Osteoblast (primary cell): ENCODE results near the gene USP6NL. TPM values are rescaled to one million over a fixed set of nuclear protein-coding genes. Genes with fewer than 3 reads are reported as not detected.

Source experiments
- DNase-seq: peaks from one replicate; pipeline ENCODE4 v3.0.0; 2011; ENCODE audit warnings: low spot score, mixed read lengths; ENCODE audit not compliant: insufficient read length; ENCODE audit errors: missing footprints
- H2AFZ ChIP-seq: 2 replicates; pipeline ENCODE4 v1.6.0; 2011; ENCODE audit warnings: mild to moderate bottlenecking, low read length
- H3K27ac ChIP-seq: 2 replicates; pipeline ENCODE4 v1.5.1; 2011; ENCODE audit warnings: mild to moderate bottlenecking, low read depth, low read length, moderate library complexity
- H3K27me3 ChIP-seq: 2 replicates; pipeline ENCODE4 v1.6.0; 2012; ENCODE audit warnings: mild to moderate bottlenecking, control low read depth, inconsistent platforms, low read length, moderate library complexity; ENCODE audit not compliant: insufficient read depth
- H3K36me3 ChIP-seq: 2 replicates; pipeline ENCODE4 v1.5.1; 2011; ENCODE audit warnings: mild to moderate bottlenecking, low read length, control low read depth, moderate library complexity; ENCODE audit not compliant: insufficient read depth
- H3K4me1 ChIP-seq: 2 replicates; pipeline ENCODE4 v1.5.1; 2011; ENCODE audit warnings: mild to moderate bottlenecking, low read length, control low read depth, moderate library complexity; ENCODE audit not compliant: insufficient read depth
- H3K4me2 ChIP-seq: 2 replicates; pipeline ENCODE4 v1.6.0; 2011; ENCODE audit warnings: mild to moderate bottlenecking, low read length; ENCODE audit not compliant: insufficient read depth
- H3K4me3 ChIP-seq: fragments of 200-600 bp; sonication (generic); 3 replicates; pipeline ENCODE4 v1.5.1; 2012; ENCODE audit warnings: mild to moderate bottlenecking, low read length, inconsistent platforms; ENCODE audit not compliant: insufficient read depth
- H3K79me2 ChIP-seq: 2 replicates; pipeline ENCODE4 v1.6.0; 2012; ENCODE audit warnings: mild to moderate bottlenecking, low read length, control low read depth, inconsistent platforms; ENCODE audit not compliant: insufficient read depth
- H3K9me3 ChIP-seq: 2 replicates; pipeline ENCODE4 v1.5.1; 2011; ENCODE audit warnings: low read depth, low read length, control low read depth
- H4K20me1 ChIP-seq: 2 replicates; pipeline ENCODE4 v1.6.0; 2012; ENCODE audit warnings: mild to moderate bottlenecking, low read length, control low read depth; ENCODE audit not compliant: insufficient read depth
- CTCF ChIP-seq: IDR thresholded peaks from 2 replicates; pipeline ENCODE4 v1.5.1; 2011; ENCODE audit warnings: mild to moderate bottlenecking, low read depth, low read length, moderate library complexity; ENCODE audit errors: extremely low read depth
- total RNA-seq: library from RNA; depleted of rRNA; stranded (reverse); fragments of >200 nt; gene quantifications from 2 replicates; pipeline ENCODE4 v1.2.3, GENCODE V29; 2012

Gene USP6NL
- total RNA-seq, 1 donor: 13.8 TPM

DNA sequence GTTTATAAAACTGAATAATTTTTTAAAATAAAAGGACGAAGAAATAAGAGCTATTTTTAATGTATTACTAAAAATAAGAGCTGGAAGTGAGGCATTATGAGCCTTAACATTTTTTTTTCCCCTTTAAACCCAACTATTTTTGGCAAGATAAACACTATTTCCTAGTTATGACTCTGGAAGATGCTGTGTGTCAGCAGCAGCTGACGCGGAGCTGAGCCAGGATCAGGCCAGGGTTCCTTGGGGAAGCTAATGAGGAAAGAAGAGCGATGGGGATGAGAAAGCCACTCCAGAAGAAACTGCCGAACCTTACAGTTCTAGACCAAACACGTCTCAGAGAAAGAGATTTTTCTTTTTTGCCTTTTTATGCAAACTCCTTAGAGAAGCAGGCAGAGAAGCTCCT lies 85.9 kb downstream of the USP6NL start:
- Histone ChIP-seq H3K9me3 (no peaks in the 10 kb centered on the region), H2AFZ (peak overlapping the region; percentile 1), H3K27ac (peak overlapping the region; percentile 62), H3K79me2 (no peaks in the 10 kb centered on the region), H4K20me1 (no peaks in the 10 kb centered on the region), H3K4me1 (peaks cover 26% of the 10 kb centered on the region), H3K4me3 (no peak overlapping the region), H3K4me2 (peak overlapping the region; percentile 16), H3K36me3 (no peaks in the 10 kb centered on the region), H3K27me3 (no peaks in the 10 kb centered on the region)
- peak; percentile 81 for DNase-seq
- no peak for TF ChIP-seq CTCF

GRCh38 chr10:11522821-11523245 lies 88.6 kb downstream of the USP6NL start:
- no peaks in the 10 kb centered on the region for H3K27me3 ChIP-seq
- H3K27ac ChIP-seq: no peak overlapping the region
- TF ChIP-seq CTCF: no peak
- H4K20me1 ChIP-seq: no peaks in the 10 kb centered on the region
- peaks cover 11% of the 10 kb centered on the region for H3K4me1 ChIP-seq
- DNase-seq: no peak
- no peaks in the 10 kb centered on the region for H3K36me3 ChIP-seq
- no peaks in the 10 kb centered on the region for H3K79me2 ChIP-seq
- H3K4me3 ChIP-seq: no peak overlapping the region
- H2AFZ ChIP-seq: no peak overlapping the region
- H3K4me2 ChIP-seq: no peak overlapping the region
- H3K9me3 ChIP-seq: no peaks in the 10 kb centered on the region

DNA sequence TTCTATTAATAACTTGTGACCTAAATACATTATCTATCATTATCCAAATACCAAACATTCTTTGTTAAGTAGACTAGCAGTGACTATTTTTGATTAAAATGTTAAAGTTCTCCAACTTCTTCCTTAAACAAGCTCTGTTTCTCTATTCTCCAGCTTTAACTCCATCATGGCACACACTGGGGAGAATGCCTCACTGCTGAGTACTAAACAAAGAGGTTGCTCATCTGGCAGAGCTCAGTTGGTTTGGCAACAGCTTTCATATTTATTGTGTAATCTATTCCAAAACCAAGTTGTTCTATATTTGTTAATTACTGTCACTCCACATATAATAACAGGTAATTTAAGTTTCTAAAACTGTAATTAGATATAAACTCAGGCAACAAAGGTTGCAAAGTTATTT lies 89.6 kb downstream of the USP6NL start:
- no peak overlapping the region for H3K27ac ChIP-seq
- peaks cover 11% of the 10 kb centered on the region for H3K4me1 ChIP-seq
- no peak for DNase-seq
- H3K36me3 ChIP-seq: no peaks in the 10 kb centered on the region
- H3K4me3 ChIP-seq: no peak overlapping the region
- no peak overlapping the region for H3K4me2 ChIP-seq
- H3K79me2 ChIP-seq: no peaks in the 10 kb centered on the region
- no peak overlapping the region for H2AFZ ChIP-seq
- H4K20me1 ChIP-seq: no peaks in the 10 kb centered on the region
- H3K27me3 ChIP-seq: no peaks in the 10 kb centered on the region
- H3K9me3 ChIP-seq: no peaks in the 10 kb centered on the region
- TF ChIP-seq CTCF: no peak

GRCh38 chr10:11520892-11521291 lies 90.6 kb downstream of the USP6NL start:
- TF ChIP-seq CTCF: no peak
- no peaks in the 10 kb centered on the region for H4K20me1 ChIP-seq
- no peaks in the 10 kb centered on the region for H3K9me3 ChIP-seq
- no peak overlapping the region for H2AFZ ChIP-seq
- no peak overlapping the region for H3K27ac ChIP-seq
- peaks cover 10% of the 10 kb centered on the region for H3K4me1 ChIP-seq
- no peaks in the 10 kb centered on the region for H3K36me3 ChIP-seq
- no peak for DNase-seq
- H3K79me2 ChIP-seq: no peaks in the 10 kb centered on the region
- H3K27me3 ChIP-seq: no peaks in the 10 kb centered on the region
- H3K4me2 ChIP-seq: no peak overlapping the region
- no peak overlapping the region for H3K4me3 ChIP-seq
